Measurements from ENCODE around the gene SMOC1. TPM values are rescaled to one million over a fixed set of nuclear protein-coding genes. Genes with fewer than 3 reads are reported as not detected.

The SMOC1 gene
- total and polyA plus RNA-seq, 2 of the 8 experiments (the other 6 are each of a cell fraction or from before 2014, with no cell fraction given), result 1.6 to 2.4 TPM

- no peak overlapping the region for H2BK20ac ChIP-seq (ENCODE audit: low read length)
- no peak overlapping the region for H3K4me2 ChIP-seq (ENCODE audit: insufficient read depth in 1 of 2, low read depth in 2 of 2, low read length in 2 of 2)
- no peak overlapping the region for H2AFZ ChIP-seq (ENCODE audit: low read length)
- no peak overlapping the region for H3K18ac ChIP-seq (ENCODE audit: extremely low read depth, low read length)
- no peaks in the 10 kb centered on the region for H4K20me1 ChIP-seq (replicated peaks in 1 of 2; ENCODE audit: control insufficient read depth in 1 of 2, insufficient read depth in 2 of 2, low read length in 2 of 2)
- no peaks in the 10 kb centered on the region for H3K36me3 ChIP-seq (ENCODE audit: control insufficient read depth in 2 of 4, insufficient read depth in 4 of 4, low read length in 3 of 4)
- no peak overlapping the region for H3K4ac ChIP-seq (replicated peaks; ENCODE audit: insufficient read length, low read depth, low read length)
- no peak overlapping the region for H2AK5ac ChIP-seq (ENCODE audit: low read depth, low read length)
- DNase-seq (ENCODE audit: low read depth in 1 of 2, low spot score in 2 of 2), result no peak
- no peak overlapping the region for H2BK120ac ChIP-seq (replicated peaks; ENCODE audit: low read depth, low read length)
- WGBS, 2 experiments (ENCODE audit: extremely low coverage in 1 of 2, insufficient coverage in 1 of 2, insufficient read length in 1 of 2, insufficient replicate concordance in 2 of 2, low coverage in 1 of 2, low lambda C conversion rate in 2 of 2, missing lambda C conversion rate in 1 of 2), result 81% methylated on average over 3 of the region's 3 CpGs; no CpG with 5 or more reads in 1 of the 2 experiments
- ChIA-PET CTCF (ENCODE audit: partially characterized antibody) (interaction anchor here (0.6 to 2.4 kb wide), 10 partner anchors 12 to 122 kb away, joined by 3 to 15 read pairs (median 4); no protein-coding TSS in a partner anchor), POLR2A (ENCODE audit: partially characterized antibody) (interaction anchor here (0.6 to 1.3 kb wide), 2 partner anchors 9 to 681 kb away, joined by 3 to 4 read pairs; no protein-coding TSS in a partner anchor)
- H3K9ac ChIP-seq (replicated peaks in 1 of 4; ENCODE audit: extremely low read depth in 1 of 4, low read depth in 3 of 4, low read length in 3 of 4), result no peak overlapping the region
- H3K4me3 ChIP-seq (ENCODE audit: extremely low read depth in 1 of 4, insufficient read depth in 2 of 4, low read depth in 3 of 4, low read length in 4 of 4), result no peak overlapping the region
- no peak overlapping the region for H4K8ac ChIP-seq (ENCODE audit: extremely low read depth, insufficient read depth, low read length)
- no peak overlapping the region for H2BK5ac ChIP-seq (ENCODE audit: low read depth, low read length)
- no peak overlapping the region for H4K91ac ChIP-seq (replicated peaks; ENCODE audit: insufficient read length, low read length)
- no peaks in the 10 kb centered on the region for H3K27me3 ChIP-seq (replicated peaks in 1 of 4; ENCODE audit: control insufficient read depth in 3 of 4, extremely low read depth in 1 of 4, insufficient read depth in 3 of 4, low read length in 3 of 4)
- no peaks in the 10 kb centered on the region for H3K79me1 ChIP-seq (ENCODE audit: low read depth, low read length)
- no peak overlapping the region for H4K5ac ChIP-seq (ENCODE audit: insufficient read length, low read depth, low read length)
- no peaks in the 10 kb centered on the region; a peak in 1 of 7 replicates for H3K4me1 ChIP-seq (replicated peaks in 1 of 4; ENCODE audit: control insufficient read depth in 3 of 4, insufficient read depth in 4 of 4, low read length in 3 of 4)
- H3K56ac ChIP-seq (replicated peaks; ENCODE audit: insufficient read length, low read depth, low read length), result no peak overlapping the region
- no peak for FAIRE-seq
- no peak overlapping the region for H3K14ac ChIP-seq (ENCODE audit: insufficient read length)
- no peak overlapping the region for H2BK15ac ChIP-seq (ENCODE audit: low read length)
- H3K27ac ChIP-seq (ENCODE audit: low read depth, low read length), result no peak overlapping the region
- no peaks in the 10 kb centered on the region for H3K79me2 ChIP-seq (ENCODE audit: control insufficient read depth in 1 of 2, insufficient read depth in 2 of 2, low read length in 2 of 2)
- H3K23me2 ChIP-seq (ENCODE audit: low read depth, low read length), result no peaks in the 10 kb centered on the region
- no peak overlapping the region for H2BK12ac ChIP-seq (ENCODE audit: low read depth, low read length)
- no peak overlapping the region for H3K23ac ChIP-seq (ENCODE audit: insufficient read length)
- no peaks in the 10 kb centered on the region for H3K9me3 ChIP-seq (ENCODE audit: insufficient read depth in 2 of 2, low read depth in 1 of 2, low read length in 1 of 2)
- TF ChIP-seq SIRT6 (IDR thresholded peaks at IDR 0.05; ENCODE audit: low read length) (no peak), GTF2F1 (IDR thresholded peaks at IDR 0.05; ENCODE audit: borderline replicate concordance, low read depth, low read length) (no peak), CEBPB (IDR thresholded peaks at IDR 0.05; ENCODE audit: low read depth, low read length) (no peak), SAP30 (IDR thresholded peaks at IDR 0.05; ENCODE audit: insufficient read depth, insufficient replicate concordance, low read length) (no peak), SRF (IDR thresholded peaks at IDR 0.05; ENCODE audit: low read depth, low read length) (no peak), FOSL1 (IDR thresholded peaks at IDR 0.05; ENCODE audit: insufficient read depth, low read depth, low read length) (no peak), KDM1A (IDR thresholded peaks at IDR 0.05; ENCODE audit: borderline replicate concordance, low read length) (no peak), POU5F1 (IDR thresholded peaks at IDR 0.05; ENCODE audit: low read depth, low read length) (no peak), EP300 (IDR thresholded peaks at IDR 0.05; ENCODE audit: borderline replicate concordance in 1 of 2, low read depth in 2 of 2, low read length in 2 of 2) (no peak), TCF12 (IDR thresholded peaks at IDR 0.05; ENCODE audit: low read depth, low read length) (no peak), HDAC2 (IDR thresholded peaks at IDR 0.05; ENCODE audit: borderline replicate concordance in 1 of 2, low read depth in 2 of 2, low read length in 2 of 2) (no peak), BCL11A (IDR thresholded peaks at IDR 0.05; ENCODE audit: low read depth in 2 of 2, low read length in 2 of 2) (no peak), SIX5 (IDR thresholded peaks at IDR 0.05; ENCODE audit: low read depth, low read length) (no peak), ASH2L (IDR thresholded peaks at IDR 0.05; ENCODE audit: low read length) (no peak)
These were observed 77.8 kb downstream of the SMOC1 start for GRCh38 chr14:69956970-69957369.

All from H1 (cell line).